ENCODE measurements around the gene ITIH1.

DNA sequence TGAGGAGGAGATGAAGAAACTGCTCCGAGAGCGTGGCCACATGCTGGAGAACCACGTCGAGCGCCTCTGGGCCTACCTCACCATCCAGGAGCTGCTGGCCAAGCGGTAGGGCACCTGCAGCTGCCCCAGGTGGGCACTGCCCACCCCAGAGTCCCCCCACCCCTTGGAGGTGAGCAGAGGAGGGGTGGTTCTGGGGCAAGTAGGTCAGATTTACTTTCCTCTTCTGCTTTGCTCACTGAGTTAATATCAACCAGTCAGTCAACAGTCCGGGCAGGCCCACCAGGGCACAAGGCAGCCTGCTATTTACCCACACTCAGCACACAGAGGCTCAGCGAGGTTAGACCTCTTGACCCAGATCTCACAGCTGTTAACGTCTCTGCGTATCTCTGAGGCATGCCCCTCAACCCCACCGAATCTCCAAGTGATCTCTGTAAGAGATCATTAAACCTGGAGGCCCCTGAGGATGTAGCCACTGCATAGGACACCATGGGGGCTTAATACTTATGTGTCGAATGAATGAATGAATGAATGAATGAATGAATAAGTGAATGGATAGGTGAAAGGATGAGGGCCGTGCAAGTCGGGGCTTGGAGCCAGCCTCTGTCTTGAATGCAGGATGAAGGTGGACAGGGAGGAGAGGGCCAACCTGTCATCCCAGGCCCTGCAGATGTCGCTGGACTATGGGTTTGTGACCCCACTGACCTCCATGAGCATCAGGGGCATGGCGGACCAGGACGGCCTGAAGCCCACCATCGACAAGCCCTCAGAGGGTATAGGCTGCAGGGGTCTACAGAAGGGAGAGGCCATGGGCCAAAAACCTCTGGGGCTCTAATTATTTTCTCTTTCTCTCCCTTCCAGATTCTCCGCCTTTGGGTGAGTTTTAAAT, 9.2 kb downstream of the ITIH1 start:
- TF ChIP-seq, protein P1, sequence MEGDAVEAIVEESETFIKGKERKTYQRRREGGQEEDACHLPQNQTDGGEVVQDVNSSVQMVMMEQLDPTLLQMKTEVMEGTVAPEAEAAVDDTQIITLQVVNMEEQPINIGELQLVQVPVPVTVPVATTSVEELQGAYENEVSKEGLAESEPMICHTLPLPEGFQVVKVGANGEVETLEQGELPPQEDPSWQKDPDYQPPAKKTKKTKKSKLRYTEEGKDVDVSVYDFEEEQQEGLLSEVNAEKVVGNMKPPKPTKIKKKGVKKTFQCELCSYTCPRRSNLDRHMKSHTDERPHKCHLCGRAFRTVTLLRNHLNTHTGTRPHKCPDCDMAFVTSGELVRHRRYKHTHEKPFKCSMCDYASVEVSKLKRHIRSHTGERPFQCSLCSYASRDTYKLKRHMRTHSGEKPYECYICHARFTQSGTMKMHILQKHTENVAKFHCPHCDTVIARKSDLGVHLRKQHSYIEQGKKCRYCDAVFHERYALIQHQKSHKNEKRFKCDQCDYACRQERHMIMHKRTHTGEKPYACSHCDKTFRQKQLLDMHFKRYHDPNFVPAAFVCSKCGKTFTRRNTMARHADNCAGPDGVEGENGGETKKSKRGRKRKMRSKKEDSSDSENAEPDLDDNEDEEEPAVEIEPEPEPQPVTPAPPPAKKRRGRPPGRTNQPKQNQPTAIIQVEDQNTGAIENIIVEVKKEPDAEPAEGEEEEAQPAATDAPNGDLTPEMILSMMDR (conservative IDR thresholded peaks at IDR 0.05), result no peak
- TF ChIP-seq EZH2 (IDR thresholded peaks at IDR 0.05; ENCODE audit: low read depth), result no peak
